ENCODE measurements around the gene CERS4.
"Not testable (repeated sequence)": the region's sequence is repeated elsewhere in the genome, so short reads cannot be mapped to it uniquely, and the experiment has no call there.

CERS4 gene

DNA sequence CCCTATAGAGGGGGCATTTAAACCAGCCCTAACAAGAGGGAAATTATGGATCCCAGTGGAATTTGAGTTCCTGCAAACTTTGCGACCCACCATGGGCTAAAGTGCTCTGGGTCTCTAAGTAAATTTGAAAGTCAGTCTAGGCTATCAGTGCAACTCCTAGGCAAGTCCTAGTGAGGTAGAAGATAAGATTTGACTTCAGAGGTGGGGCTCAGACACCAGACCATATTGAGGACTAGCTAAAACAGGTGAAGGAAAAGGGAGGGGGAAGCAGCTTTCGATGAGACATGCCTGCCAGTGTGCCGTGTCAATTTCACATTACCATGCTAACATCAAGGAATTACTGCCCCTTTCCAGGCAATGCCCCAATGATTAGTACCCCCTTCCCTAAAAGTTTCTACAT lies 60.6 kb downstream of the CERS4 start:
- no peak for DNase-seq (ENCODE audit: low read depth)
- TF ChIP-seq, protein P1, sequence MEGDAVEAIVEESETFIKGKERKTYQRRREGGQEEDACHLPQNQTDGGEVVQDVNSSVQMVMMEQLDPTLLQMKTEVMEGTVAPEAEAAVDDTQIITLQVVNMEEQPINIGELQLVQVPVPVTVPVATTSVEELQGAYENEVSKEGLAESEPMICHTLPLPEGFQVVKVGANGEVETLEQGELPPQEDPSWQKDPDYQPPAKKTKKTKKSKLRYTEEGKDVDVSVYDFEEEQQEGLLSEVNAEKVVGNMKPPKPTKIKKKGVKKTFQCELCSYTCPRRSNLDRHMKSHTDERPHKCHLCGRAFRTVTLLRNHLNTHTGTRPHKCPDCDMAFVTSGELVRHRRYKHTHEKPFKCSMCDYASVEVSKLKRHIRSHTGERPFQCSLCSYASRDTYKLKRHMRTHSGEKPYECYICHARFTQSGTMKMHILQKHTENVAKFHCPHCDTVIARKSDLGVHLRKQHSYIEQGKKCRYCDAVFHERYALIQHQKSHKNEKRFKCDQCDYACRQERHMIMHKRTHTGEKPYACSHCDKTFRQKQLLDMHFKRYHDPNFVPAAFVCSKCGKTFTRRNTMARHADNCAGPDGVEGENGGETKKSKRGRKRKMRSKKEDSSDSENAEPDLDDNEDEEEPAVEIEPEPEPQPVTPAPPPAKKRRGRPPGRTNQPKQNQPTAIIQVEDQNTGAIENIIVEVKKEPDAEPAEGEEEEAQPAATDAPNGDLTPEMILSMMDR (IDR thresholded peaks at IDR 0.05; ENCODE audit: control insufficient read depth, extremely low read depth, insufficient read depth), result no peak
- H3K4me3 ChIP-seq (ENCODE audit: low read depth, low read length), result no peak overlapping the region

DNA sequence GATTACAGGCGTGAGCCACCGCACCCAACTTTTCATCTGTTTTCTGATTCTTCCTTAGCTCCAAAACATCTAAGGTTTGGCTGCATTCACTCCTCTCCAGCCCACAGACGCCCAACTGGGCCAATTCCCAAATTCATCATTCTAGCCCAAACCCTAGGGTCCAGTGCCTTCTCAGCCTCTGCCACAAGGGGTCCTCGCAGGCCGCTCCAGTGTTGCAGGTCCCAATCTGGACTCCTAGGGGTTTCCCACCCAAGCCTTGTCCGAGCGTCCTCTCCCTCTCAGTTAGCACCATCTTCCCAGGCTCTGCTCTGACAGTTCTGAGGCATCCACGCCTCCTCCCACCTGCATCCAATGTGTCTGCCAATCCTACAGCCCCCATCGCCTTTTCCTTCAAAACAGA lies 67.3 kb downstream of the CERS4 start:
- not testable (repeated sequence) for DNase-seq (ENCODE audit: low read depth)

DNA sequence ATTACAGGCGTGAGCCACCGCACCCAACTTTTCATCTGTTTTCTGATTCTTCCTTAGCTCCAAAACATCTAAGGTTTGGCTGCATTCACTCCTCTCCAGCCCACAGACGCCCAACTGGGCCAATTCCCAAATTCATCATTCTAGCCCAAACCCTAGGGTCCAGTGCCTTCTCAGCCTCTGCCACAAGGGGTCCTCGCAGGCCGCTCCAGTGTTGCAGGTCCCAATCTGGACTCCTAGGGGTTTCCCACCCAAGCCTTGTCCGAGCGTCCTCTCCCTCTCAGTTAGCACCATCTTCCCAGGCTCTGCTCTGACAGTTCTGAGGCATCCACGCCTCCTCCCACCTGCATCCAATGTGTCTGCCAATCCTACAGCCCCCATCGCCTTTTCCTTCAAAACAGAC lies 82.2 kb downstream of the CERS4 start:
- not testable (repeated sequence) for H3K4me3 ChIP-seq (ENCODE audit: low read depth, low read length); DNase-seq (ENCODE audit: low read depth)

More for the DNA sequence above, 67.3 kb downstream of the CERS4 start:
- H3K4me3 ChIP-seq (ENCODE audit: low read depth, low read length), result not testable (repeated sequence)

DNA sequence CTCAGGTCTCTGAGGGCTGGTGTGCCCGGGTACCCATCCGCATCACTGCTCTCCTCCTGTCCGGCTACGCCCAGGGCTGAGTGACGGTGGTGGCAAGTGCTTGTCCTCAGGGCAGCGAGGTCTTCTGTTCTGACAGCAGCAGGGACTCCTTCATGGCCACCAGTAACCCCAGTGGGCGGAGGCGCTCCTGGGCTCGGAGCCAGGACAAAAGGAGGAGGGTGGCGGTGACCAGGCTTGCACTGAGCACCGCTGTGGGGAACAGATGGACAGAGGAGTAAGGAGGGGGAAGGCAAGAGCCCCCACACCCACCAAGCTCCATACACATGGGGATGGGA lies 93.2 kb downstream of the CERS4 start:
- no peak overlapping the region for H3K4me3 ChIP-seq (ENCODE audit: low read depth, low read length)
- TF ChIP-seq, protein P1 (IDR thresholded peaks at IDR 0.05; ENCODE audit: control insufficient read depth, extremely low read depth, insufficient read depth), result no peak
- no peak for DNase-seq (ENCODE audit: low read depth)

DNA sequence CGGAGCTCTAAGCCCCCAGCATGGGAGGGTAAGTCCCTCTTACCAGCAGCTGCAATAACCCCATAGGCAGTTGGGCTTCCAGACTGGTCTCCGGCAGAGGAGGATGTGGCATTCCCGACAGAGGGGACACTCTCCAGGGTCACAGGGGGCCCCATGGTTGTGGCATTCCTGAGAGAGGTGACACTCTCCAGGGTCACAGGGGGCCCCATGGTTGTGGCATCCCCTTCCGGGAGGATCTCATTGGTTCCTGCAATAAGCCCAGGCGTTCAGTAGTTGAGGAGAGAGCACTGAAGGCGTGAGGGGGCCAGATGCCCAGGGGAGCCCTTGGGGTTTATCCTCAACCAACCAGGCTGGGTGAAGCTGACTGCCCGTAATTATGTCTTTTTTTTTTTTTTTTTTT lies 93.6 kb downstream of the CERS4 start:
- TF ChIP-seq, protein P1 (IDR thresholded peaks at IDR 0.05; ENCODE audit: control insufficient read depth, extremely low read depth, insufficient read depth), result no peak
- no peak overlapping the region for H3K4me3 ChIP-seq (ENCODE audit: low read depth, low read length)
- no peak for DNase-seq (ENCODE audit: low read depth)

DNA sequence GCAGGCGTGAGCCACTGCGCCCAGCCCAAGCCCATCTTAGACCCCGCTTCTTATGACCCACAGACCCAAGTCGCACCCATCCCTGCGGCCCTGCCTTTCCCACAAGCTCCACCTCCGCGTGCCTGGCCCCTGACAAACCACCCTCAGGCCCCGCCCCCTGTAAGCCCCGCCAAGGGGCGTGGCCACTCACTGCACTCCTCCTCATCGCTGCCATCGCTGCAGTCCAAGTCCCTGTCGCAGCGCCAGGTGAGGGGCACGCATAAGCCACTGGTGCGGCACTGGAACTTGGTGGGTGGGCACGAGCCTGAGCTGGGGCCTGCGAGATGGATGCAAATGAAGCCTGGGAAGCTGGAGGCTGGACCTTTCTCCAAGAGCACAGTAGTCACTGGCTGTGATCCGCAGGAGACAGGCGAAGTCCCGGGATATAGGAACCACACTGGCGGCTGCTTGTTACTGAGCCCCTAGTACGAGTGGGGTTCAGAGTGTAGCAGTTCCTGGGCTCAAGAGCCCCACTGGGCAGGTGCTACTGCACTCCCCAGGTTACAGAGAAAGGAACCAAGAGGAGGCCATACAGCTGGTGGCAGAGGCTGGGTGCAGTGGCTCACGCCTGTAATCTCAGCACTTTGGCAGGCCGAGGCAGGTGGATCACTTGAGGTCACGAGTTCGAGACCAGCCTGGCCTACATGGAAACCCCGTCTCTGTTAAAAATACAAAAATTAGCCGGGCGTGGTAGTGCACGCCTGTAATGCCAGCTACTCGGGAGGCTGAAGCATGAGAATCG lies 95.9 kb downstream of the CERS4 start:
- H3K4me3 ChIP-seq (ENCODE audit: low read depth, low read length), result no peak overlapping the region
- DNase-seq (ENCODE audit: low read depth), result no peak
- TF ChIP-seq, protein P1 (IDR thresholded peaks at IDR 0.05; ENCODE audit: control insufficient read depth, extremely low read depth, insufficient read depth), result no peak

DNA sequence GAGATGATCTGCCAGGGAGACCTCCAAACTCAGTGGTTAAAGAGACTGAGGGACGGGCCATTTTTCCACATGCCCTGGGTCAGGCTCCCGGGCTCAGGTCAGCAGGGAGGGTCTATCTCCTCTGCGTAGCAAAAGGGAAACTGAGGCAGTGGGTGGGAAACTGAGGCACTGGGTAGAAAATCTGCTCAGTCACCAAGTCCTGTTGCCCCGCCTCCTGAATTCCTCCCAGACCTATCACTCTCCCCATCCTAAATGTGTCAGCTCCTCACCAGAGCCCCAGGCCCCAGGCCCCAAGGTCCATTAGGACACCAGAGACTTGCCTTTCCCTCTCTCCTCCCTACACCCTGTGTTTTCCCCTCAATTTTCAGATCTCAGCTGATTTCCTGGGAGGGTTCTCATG lies 96.6 kb downstream of the CERS4 start:
- TF ChIP-seq, protein P1 (IDR thresholded peaks at IDR 0.05; ENCODE audit: control insufficient read depth, extremely low read depth, insufficient read depth), result no peak
- DNase-seq (ENCODE audit: low read depth), result no peak
- H3K4me3 ChIP-seq (ENCODE audit: low read depth, low read length), result no peak overlapping the region

DNA sequence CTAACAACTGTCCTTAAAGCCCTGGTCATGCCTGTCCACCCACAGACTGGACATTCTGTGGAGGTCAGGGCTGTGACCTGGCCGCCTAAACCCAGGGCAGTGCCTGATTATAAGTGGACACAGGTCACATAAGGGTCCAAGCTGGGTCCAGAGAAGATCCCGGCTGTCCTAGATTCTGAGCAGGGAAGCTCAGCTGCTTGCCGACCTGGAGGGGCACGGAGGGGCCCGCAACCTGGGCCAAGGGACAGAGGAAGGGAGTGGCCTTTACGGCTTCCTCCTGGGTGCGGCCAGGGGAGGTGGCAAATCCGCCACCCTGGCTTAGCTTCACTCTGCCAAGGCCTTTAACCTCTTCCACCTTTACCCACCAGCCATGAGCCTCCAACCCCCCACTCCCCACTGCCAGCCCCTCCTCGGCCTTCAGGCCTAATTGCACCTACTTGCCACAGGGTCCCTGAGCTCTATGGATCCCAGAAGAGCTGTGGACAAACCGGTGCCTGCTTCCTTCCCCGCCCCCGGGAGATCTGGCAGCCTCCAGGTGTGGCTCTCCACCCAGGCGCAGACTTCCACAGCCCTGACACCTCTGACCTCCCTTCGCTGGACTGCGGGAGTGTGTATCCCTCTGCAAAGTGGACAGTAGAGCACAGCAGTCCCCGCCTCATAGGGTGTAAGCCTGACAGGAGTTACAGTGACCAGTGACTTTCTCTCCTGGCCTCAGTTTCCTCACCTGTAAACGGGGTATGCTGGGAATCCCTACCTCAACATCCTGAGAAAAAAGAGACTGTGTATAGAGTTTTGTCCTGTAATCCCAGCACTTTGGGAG lies 97.3 kb downstream of the CERS4 start:
- peak overlapping the region; percentile 98 for H3K4me3 ChIP-seq (ENCODE audit: low read depth, low read length)
- TF ChIP-seq, protein P1 (IDR thresholded peaks at IDR 0.05; ENCODE audit: control insufficient read depth, extremely low read depth, insufficient read depth), result no peak
- no peak for DNase-seq (ENCODE audit: low read depth)

Data from LNCaP clone FGC (cell line).